ENCODE results near the gene HASPIN.

GRCh38 chr17:3754458-3755334 lies 31.0 kb downstream of the HASPIN start:
- TF ChIP-seq CTCF (IDR thresholded peaks at IDR 0.05) (no peak), POLR2A (IDR thresholded peaks at IDR 0.05) (no peak)
